ENCODE data around the gene SPATA3.

SPATA3 gene

DNA sequence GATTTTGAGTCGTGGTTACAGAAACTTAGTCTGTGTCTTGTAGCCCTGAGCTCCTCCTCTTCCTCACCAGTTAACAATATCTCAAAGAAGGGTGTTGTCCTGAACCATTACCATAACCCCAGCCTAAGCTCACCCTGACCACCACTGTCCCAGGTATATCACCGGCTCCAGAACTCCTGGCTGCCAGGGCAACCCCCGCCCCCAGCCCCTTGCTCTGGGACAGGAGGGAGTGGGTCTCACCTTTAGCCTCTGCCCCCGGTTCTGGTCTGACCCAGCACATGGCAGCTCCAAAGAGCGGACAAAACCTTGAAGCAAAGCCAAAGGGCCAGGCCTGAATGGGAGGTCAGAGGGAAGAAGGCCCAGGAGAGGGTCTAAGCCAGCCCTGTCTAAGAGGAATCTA is 55.2 kb downstream of the SPATA3 start:
- no peak for DNase-seq

DNA sequence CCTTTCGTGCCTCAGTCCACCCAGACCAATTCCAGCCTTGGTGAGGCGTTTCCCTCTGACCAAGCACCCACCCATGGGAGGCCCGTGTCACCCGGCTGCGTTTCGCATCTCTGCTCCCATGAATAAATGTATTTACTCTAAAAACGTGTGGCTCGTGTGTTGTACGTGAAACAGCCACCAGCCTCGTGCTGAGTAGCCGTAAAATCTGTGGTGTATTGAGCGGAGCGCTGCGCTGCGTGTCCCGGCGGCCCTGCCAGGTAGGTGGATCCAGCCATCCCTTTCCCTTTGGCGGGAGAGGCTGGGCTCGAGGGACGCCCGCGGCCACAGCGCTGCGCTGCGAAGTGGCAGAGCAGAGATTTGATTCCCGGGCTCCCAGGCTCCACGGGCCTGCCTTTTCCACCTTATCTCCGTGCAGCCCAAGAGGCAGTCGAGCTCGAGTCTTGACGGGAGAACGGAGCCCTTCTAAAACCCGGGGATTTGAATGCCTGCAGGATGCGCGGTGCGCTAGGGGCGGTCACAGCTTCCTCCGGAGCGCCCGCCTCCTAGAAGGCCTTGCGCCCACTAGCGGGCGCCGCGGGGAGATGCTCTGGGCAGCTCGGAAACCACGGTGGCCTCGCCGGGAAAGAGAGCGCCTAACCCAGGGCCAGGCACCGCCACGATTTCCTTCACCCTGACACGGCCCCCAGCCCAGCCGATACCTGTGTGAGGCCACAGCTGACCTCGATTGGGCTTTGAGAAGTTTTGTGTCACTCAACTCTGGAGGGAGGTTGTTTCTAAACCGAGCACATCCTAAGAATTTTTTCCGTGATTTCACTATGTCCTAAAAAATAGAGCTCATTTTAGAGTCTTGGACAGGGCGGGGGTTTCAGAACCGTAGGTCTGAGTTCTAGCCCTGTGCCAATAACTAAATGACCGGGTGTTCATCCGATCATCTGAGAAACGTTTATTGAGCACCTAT is 56.9 kb downstream of the SPATA3 start:
- DNase-seq, result peak; percentile 61 to 88 (median 73)

DNA sequence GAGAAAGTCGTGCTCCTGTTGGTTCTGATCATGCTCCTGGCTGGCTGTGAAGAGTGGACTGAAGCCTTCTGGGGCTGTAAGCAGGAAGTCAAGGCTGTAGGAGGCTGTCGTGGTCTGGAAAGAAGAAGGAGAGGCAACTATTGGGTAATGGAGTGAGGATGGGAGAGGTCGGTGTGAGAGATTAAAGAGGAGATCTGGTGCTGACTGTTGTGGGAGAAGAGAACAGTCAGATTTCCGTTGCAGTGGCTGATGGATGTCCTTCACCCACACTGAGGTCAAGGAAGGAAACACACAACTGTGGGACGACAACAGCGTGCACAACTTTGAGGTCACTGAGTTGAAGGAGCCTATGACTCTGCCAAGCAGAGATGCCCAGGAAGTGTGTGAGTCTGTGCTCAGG is 57.9 kb downstream of the SPATA3 start:
- DNase-seq, result no peak

DNA sequence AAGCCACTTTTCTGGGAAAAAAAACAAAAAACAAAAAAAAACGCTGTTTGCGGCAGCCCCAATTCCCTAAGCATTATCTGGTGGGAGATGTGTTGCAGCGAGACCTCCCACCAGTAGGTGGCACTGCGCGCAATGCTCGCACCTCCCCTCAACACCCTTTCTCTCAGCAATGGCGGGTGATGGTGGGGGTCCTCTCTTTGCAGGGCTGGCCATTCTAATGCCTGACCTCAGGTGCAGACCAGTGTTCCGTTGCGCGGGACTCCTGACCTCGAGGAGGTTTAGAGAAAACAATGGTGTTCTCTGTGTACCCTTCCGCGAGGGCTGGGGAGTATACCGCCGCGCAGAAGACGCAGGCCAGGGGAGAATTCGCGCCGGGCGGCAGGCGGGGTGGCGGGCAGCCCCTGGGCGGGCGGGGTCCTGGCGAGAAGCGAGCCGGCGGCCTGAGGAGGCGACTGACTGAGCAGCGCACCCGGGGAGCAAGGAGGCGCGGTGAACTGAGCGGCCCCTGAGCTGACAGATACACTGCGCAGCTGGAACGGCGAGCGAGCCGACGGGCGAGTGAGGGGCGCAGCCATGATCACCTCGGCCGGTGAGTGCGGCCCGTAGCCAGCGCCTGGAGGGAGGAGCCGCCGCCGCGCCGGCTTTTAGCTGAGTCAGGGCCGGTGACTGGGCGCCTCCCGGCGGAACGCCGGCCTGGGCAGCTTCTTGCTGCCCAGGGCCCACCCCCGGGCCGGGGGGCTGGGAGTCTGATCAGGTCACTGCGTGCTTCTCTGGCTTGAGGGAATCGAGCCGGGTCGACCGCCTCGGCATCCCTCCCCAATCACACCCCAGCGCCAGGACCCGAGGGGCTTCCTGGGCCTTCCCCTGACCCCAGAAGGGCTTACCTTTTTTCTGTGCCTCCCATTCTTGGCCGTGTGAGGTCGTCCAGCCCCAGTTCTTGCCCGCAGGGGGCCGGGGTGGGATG is 60.8 kb downstream of the SPATA3 start, which contains the start of gene PSMD1:
Gene PSMD1, plus strand, starts transcription at position 415 of the 964 bp plus-strand sequence. Its CDS starts 159 bp downstream, at position 574.
- DNase-seq, result peak; percentile 78 to 93 (median 88)

DNA sequence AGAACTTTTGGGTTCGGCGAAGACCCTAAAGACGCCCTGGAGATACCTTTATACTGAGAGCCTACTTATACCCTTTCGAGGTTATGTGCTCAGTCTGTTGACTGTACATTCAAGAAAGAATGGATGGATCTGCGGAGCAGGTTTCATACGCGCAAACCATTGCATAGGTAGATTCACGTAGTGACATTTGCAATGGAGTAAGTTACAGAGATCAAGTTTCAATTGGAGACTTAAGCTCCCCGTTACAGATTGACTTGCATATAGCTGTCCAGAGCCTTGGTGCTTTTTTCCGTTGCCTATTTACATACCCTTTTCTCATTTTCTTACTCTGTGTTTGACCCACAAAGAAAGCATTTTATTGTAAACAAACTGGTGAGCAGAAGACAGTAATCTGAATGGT is 61.7 kb downstream of the SPATA3 start:
- no peak for DNase-seq
